Upper lobe of left lung (tissue), 6 donors: ENCODE measurements around the gene SLC25A18. TPM values are rescaled to one million over a fixed set of nuclear protein-coding genes. Genes with fewer than 3 reads are reported as not detected.

ENCODE experiments used
- ATAC-seq, 2 donors: fragments of 200-7000 bp; cut with Tn5 transposase; one replicate each; pipeline ENCODE4 v1.9.1; 2022; ENCODE audit warnings: mild to moderate bottlenecking in 2 of 2, moderate library complexity in 2 of 2; ENCODE audit not compliant: low FRiP score in 2 of 2
- DNase-seq, 2 donors: peaks; one replicate each; pipeline ENCODE4 v3.0.0-alpha.2; 2019 to 2020
- H3K27ac ChIP-seq, 4 donors: fragments of 200-600 bp; sonication (generic); one replicate each; pipeline ENCODE4 v1.5.1; 2016 to 2019
- H3K27me3 ChIP-seq, 4 donors: fragments of 200-600 bp; sonication (generic); one replicate each; pipeline ENCODE4 v1.5.1; 2017 to 2019
- H3K36me3 ChIP-seq, 4 donors: fragments of 200-600 bp; sonication (generic); one replicate each; pipeline ENCODE4 v1.5.1; 2016 to 2019
- H3K4me1 ChIP-seq, 4 donors: fragments of 200-600 bp; sonication (generic); one replicate each; pipeline ENCODE4 v1.5.1; 2018 to 2019
- H3K4me3 ChIP-seq, 4 donors: fragments of 200-600 bp; sonication (generic); one replicate each; pipeline ENCODE4 v1.5.1; 2017 to 2019; ENCODE audit warnings: mild to moderate bottlenecking in 2 of 4, moderate library complexity in 1 of 4
- H3K9me3 ChIP-seq, 4 donors: fragments of 200-600 bp; sonication (generic); one replicate each; pipeline ENCODE4 v1.5.1; 2018 to 2019
- CTCF ChIP-seq, 6 experiments: fragments of 450-650 bp in 4 of 6; fragments of 200-600 bp in 2 of 6; sonication (generic) in 2 of 6; IDR thresholded peaks; one replicate each; pipeline ENCODE4 v1.5.1; 2016 to 2019; ENCODE audit warnings: antibody characterized with exemption in 6 of 6
- EP300 ChIP-seq, 4 donors: sonication (generic); formaldehyde crosslinking; IDR thresholded peaks; one replicate each; pipeline ENCODE4 v1.5.1; 2017; ENCODE audit warnings: antibody characterized with exemption in 4 of 4, control low read depth in 2 of 4
- POLR2A ChIP-seq, 4 donors: fragments of 450-650 bp; IDR thresholded peaks; one replicate each; pipeline ENCODE4 v1.5.1; 2016 to 2017; ENCODE audit warnings: antibody characterized with exemption in 4 of 4, mild to moderate bottlenecking in 2 of 4
- POLR2AphosphoS5 ChIP-seq, 2 donors: sonication (generic); formaldehyde crosslinking; IDR thresholded peaks; one replicate each; pipeline ENCODE4 v1.5.1; 2017; ENCODE audit warnings: antibody characterized with exemption in 2 of 2
- WGBS, 2 donors: methylation state at CpG; one replicate each; pipeline ENCODE4 v1.1.5; 2017 to 2018; 5-methylcytosine and 5-hydroxymethylcytosine counted together
- total RNA-seq, 6 donors: library from RNA; depleted of rRNA in 4 of 6; stranded (reverse); fragments of >200 nt in 4 of 6; gene quantifications; one replicate each; pipeline versions ENCODE4 v1.1.0 to v1.2.1, GENCODE V29; 2016 to 2021
- donor health status: DM: no; HTN: no; CAD: no; lungs with moderate emphysema.
- donor health status: DM: no; HTN: yes; CAD: no; lungs with severe emphysema.

SLC25A18 gene
- total RNA-seq, 6 donors from 2014 or later, result 0.69 to 3.1 (median 1.1) TPM

- TF ChIP-seq POLR2AphosphoS5 (IDR thresholded peaks at IDR 0.05) (no peak), EP300 (IDR thresholded peaks at IDR 0.05) (no peak), CTCF (IDR thresholded peaks at IDR 0.05) (no peak), POLR2A (IDR thresholded peaks at IDR 0.05) (no peak)
- no peaks in the 10 kb centered on the region for H3K4me1 ChIP-seq
- no peaks in the 10 kb centered on the region for H3K27me3 ChIP-seq
- WGBS, 2 donors, result 92 to 96% methylated on average over 13 to 14 of the region's 14 CpGs
- ATAC-seq (peak in 1 of 2 donors; percentile 47), DNase-seq (peak in 1 of 2 donors; percentile 42)
- no peak overlapping the region for H3K27ac ChIP-seq
- H3K4me3 ChIP-seq, result no peak overlapping the region
- peaks cover 0 to 40% (median 21%) of the 10 kb centered on the region in 4 donors for H3K36me3 ChIP-seq
- no peaks in the 10 kb centered on the region for H3K9me3 ChIP-seq
Observed at GRCh38 chr22:17542452-17542851, 20.8 kb upstream of the SLC25A18 start.

GRCh38 chr22:17548010-17548755 lies 15.1 kb upstream of the SLC25A18 start:
- H3K4me1 ChIP-seq, result no peaks in the 10 kb centered on the region
- ATAC-seq, result no peak

GRCh38 chr22:17548756-17549035 lies 14.6 kb upstream of the SLC25A18 start:
- no peak for TF ChIP-seq POLR2A (IDR thresholded peaks at IDR 0.05)
- Histone ChIP-seq H3K9me3 (no peaks in the 10 kb centered on the region), H3K27ac (no peak overlapping the region), H3K36me3 (peaks cover 0 to 31% (median 13%) of the 10 kb centered on the region in 4 donors), H3K27me3 (no peaks in the 10 kb centered on the region), H3K4me1 (no peaks in the 10 kb centered on the region), H3K4me3 (no peak overlapping the region)
- WGBS, 2 donors, result 94 to 97% methylated on average over 5 of the region's 5 CpGs
- no peak for DNase-seq
- ATAC-seq, result no peak

More at GRCh38 chr22:17548010-17548755, 15.1 kb upstream of the SLC25A18 start:
- no peak for TF ChIP-seq EP300 (IDR thresholded peaks at IDR 0.05)
- TF ChIP-seq CTCF (IDR thresholded peaks at IDR 0.05), result no peak
- no peak for TF ChIP-seq POLR2AphosphoS5 (IDR thresholded peaks at IDR 0.05)
- no peak for TF ChIP-seq POLR2A (IDR thresholded peaks at IDR 0.05)
- H3K27me3 ChIP-seq, result no peaks in the 10 kb centered on the region
- no peak overlapping the region for H3K4me3 ChIP-seq
- no peak overlapping the region for H3K27ac ChIP-seq
- peak in 1 of 2 donors; percentile 62 for DNase-seq
- H3K36me3 ChIP-seq, result peaks cover 0 to 30% (median 13%) of the 10 kb centered on the region in 4 donors
- WGBS, 2 donors, result 95 to 96% methylated on average over 12 to 23 of the region's 23 CpGs
- no peaks in the 10 kb centered on the region for H3K9me3 ChIP-seq

- H3K27me3 ChIP-seq, result no peaks in the 10 kb centered on the region
- peaks cover 0 to 31% (median 11%) of the 10 kb centered on the region in 4 donors for H3K36me3 ChIP-seq
- 92 to 94% methylated on average over 10 of the region's 10 CpGs for WGBS, 2 donors
- no peak overlapping the region for H3K4me3 ChIP-seq
- no peaks in the 10 kb centered on the region for H3K9me3 ChIP-seq
- TF ChIP-seq EP300 (IDR thresholded peaks at IDR 0.05) (no peak), POLR2A (IDR thresholded peaks at IDR 0.05) (no peak), CTCF (IDR thresholded peaks at IDR 0.05) (no peak), POLR2AphosphoS5 (IDR thresholded peaks at IDR 0.05) (no peak)
- H3K27ac ChIP-seq, result no peak overlapping the region
- ATAC-seq (peak in 1 of 2 donors; percentile 50), DNase-seq (no peak)
- no peaks in the 10 kb centered on the region for H3K4me1 ChIP-seq
Observed at GRCh38 chr22:17549183-17549582, 14.1 kb upstream of the SLC25A18 start.

- Histone ChIP-seq H3K36me3 (peaks cover 0 to 31% (median 11%) of the 10 kb centered on the region in 4 donors), H3K27ac (no peak overlapping the region), H3K9me3 (no peaks in the 10 kb centered on the region), H3K4me3 (no peak overlapping the region), H3K27me3 (no peaks in the 10 kb centered on the region), H3K4me1 (no peaks in the 10 kb centered on the region)
- TF ChIP-seq POLR2A (IDR thresholded peaks at IDR 0.05) (no peak), CTCF (IDR thresholded peaks at IDR 0.05) (no peak), EP300 (IDR thresholded peaks at IDR 0.05) (no peak), POLR2AphosphoS5 (IDR thresholded peaks at IDR 0.05) (no peak)
- WGBS, 2 donors, result 91% methylated on average over 5 of the region's 5 CpGs
- no peak for ATAC-seq
- DNase-seq, result no peak
Observed at GRCh38 chr22:17549655-17550054, 13.6 kb upstream of the SLC25A18 start.
